NCI-H345 treated with DMSO at 0.1 percent for 48 hours (cell line): Measurements from ENCODE around the gene MPHOSPH8.
"Not testable (repeated sequence)": the region's sequence is repeated elsewhere in the genome, so short reads cannot be mapped to it uniquely, and the experiment has no call there.

Experiments used
- DNase-seq: peaks from one replicate; lab custom pipeline; 2025; ENCODE audit not compliant: unreplicated experiment; lab: John Stamatoyannopoulos, UW

The MPHOSPH8 gene

DNA sequence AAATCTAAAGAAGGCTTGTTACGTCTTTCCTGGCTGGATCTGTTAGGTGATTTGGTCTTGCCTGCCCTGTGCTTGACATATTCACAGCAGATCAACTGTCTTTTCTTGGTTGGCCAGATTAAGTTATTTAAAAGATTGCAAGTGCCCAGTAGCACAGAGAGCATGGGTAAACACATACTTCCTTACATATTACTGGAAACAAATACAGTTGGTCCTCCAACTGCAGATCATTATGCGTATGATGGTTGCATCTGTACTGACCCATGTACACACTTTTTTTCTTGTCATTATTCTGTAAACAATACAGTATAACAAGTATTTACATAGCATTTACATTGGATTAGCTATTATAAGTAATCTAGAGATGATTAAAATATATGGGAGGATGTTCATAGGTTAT, 9.2 kb upstream of the MPHOSPH8 start:
- DNase-seq = no peak

DNA sequence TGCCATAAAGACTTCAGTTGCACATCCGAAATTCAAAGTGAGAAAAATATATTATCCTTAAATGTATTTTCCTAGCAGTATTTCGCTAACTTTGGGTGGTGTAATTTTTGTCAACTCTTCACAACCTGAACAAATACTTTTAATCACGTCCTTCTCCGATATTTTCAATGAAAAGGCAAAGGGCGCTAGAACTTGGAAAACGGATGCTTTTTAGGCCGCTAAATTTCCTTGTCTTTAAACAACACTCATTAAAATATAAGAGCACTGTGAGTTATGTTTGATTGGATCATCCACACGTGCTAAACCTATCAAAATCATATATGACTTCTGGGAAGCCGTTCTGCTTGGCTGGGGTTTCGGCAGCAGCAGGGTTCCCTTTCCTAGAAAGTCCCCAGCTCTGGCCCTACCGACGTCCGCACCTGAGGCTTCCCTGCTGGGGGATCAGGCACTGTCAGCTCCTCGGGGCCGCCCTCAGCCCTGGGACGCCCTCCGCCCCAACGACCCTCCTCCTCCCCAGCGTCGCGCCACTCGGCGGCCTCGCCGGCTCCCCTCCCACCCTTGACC, 462 bp upstream of the MPHOSPH8 start:
- DNase-seq = no peak

DNA sequence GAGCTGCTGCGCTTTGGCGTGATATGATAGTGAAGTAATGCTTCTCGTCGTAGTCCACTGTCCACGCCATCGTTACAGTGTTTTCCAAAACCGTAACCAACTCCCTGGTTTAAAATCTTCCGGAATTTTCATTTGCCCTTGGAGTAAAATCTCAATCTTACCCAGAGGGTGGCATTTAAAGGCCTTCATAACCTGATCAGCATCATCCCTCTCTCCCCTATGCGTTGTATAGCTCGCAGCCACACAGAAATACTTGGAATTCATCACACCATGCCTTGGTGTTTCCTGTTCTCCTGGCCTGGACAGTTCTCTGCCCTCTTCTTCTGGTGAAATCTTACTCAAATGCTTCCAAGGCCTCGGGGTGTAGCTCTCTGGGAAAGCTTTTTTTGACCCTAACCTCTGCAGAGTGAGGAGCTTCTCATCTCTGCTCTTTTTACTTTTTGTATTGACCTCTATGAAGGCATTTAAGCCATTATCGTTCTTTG, 839 bp downstream of the MPHOSPH8 start:
- no peak for DNase-seq

DNA sequence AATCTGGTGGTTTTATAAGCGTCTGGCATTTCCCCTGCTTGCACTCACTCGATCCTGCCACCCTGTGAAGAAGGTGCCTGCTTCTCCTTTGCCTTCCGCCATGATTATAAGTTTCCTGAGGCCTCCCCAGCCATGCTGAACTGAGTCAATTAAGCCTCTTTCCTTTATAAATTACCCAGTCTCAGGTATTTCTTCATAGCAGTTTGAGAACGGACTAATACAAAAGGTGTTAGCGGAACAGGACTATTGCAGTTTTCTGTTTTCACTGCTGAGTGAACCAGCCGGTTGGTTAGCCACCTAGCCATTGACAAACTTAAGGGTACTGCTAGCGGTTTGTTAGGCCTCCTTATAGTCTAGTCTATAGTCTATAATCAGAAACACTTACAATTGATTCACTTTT, 2.5 kb downstream of the MPHOSPH8 start:
- not testable (repeated sequence) for DNase-seq

DNA sequence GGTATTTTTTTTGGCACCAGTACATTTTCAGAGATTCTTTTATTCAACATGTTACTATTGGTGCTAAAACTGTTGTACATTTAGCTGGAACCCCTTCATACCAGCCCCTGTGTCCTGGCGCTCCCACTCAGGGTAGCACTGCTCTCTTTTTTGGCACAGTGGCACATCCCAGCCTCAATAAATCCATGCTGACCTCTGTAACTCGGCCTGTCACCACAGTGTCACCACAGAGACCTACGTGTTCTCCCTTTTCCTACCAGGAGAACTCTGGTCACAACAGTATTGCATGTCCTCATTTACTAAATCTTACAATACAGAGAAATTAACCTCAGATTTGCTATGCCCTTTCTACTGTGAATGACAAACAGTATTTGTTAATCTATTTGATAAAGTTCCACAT, 10.2 kb downstream of the MPHOSPH8 start:
- DNase-seq = no peak

DNA sequence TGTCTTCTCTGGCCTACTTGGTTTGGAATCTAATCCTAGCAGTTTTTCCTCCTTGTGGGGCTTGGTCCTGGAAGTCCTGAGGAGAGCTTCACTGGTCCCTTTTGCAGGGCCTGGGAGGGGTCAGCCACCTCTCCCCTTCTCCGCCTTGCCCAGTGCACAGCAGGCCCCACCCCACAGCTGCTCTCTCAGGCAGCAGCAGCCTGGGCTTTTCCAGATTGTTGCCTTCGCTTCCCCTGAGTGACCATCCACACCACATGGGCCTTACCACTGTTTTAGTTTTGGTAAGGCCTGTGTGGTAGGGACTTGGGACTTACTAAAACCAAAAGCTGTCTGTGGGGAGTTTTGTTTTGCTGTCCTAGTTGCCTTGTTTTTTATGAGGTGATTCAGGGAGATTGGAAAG, 11.5 kb downstream of the MPHOSPH8 start:
- no peak for DNase-seq

DNA sequence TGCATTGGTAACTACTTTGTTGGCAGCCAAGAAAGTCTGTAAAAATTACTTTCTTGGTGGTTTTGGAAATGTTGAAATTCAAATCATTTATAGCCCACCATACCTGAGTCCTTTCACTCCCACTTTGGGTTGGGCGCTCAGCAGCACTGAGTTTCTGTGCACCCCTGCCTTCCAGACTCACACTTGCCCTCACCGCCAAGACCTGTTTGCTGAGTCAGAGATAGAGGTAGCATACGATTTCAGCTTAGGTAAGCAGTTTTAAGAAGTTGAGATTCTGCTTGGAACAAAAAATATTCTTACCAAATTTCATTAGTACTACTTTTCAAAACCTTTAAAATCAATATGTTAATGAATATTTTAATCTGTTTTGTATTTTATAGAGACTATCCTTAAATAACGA, 12.6 kb downstream of the MPHOSPH8 start:
- DNase-seq = no peak

DNA sequence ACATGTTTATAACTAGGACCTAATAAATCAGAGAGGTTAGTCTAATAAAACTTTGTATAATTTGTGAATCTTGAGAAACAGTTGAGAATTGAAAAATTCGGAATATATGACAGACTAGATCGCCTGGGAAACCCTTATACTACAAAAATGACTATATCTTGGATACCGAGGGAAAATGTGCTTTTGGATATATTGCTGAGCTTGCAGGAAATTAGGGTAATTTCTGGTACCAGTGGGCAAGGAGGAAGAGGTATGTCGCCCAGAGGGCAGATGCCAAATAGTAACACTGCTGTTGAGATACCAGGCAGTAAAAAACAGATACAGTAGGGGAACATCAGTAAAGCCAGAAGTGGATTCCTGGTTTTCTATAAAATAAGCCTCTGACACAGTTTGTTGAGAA, 17.3 kb downstream of the MPHOSPH8 start:
- DNase-seq = no peak

DNA sequence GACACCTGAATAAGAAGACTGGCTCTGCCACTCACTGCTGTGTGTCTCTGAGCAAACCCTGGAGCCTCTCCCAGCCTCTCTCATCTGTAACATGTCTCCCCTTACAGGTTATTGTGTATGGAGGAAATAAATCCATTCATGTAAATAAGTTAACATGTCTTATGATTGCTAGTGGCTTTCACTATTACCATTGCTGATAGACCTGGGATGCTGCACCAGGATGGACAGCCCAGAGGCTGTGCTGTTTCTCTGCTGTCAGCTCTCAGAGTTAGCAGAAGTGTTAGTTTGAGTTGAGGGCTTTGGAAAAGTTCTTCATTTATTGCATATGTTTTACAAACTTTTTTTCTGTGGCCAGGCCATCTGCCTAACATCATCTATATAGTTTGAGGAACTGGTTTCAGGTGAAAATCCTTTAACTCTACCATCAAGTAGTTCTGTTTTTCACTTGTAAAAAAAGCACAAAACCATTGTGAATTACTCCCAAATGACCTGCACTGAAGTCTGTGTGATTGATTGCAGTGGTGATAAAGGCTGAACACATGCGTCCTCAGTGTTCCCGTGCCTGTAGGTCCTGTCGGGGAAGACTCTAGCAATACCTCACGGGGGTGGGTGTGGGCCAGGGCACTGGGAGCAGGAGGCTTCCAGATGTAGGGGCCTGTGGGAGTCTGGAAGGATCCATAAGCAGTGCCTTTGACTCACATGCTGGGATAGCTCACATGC, 24.6 kb downstream of the MPHOSPH8 start:
- DNase-seq = no peak

DNA sequence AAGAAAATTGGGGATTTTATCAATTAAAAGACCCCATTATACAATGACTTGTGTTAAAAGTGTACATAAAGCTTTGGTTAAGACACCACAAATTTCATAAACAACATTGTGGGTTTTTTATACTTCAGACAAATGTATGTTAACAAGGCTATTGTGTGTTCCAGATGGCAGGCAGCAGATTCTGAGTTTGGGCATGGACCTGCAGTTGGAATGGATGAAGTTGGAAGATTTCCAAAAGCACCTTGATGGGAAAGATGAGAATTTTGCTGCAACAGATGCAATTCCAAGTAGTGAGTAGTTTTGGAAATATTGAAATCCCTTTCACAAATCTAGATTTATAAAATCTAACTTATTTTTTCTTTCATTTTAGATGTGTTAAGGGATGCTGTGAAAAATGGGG, 25.4 kb downstream of the MPHOSPH8 start:
- DNase-seq = no peak

DNA sequence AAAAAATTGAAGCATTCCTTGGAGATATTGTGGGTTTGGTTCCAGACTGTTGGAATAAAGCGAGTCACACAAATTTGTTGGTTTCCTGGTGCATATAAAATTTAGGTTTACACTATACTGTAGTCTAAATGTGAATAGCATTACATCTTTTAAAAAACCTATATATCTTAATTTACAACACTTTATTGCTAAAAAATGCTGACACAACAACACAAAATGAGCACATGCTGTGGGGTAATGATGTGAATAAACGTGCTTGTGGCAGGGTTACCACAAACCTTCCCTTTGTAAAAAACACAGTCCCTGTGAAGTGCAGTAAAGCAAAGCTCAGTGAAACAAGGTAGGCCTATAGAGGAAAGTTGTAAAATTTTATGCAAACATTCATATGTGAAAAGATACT, 27.7 kb downstream of the MPHOSPH8 start:
- DNase-seq = no peak

DNA sequence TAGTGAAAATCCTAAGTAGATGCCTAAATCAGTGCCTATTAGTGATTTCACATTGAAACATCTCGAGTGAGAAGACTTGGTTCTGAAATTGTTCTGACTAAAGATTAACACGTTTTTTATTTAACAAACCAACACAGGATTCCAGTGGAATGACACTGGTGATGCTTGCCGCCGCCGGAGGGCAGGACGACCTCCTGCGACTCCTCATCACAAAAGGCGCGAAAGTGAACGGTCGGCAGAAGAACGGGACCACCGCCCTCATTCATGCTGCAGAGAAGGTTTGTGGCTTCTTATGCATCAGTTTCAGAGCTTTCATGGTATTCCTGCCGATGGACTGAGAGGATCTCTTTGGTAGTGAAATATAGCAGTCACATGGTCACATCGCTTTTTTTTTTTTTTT, 28.1 kb downstream of the MPHOSPH8 start:
- no peak for DNase-seq

DNA sequence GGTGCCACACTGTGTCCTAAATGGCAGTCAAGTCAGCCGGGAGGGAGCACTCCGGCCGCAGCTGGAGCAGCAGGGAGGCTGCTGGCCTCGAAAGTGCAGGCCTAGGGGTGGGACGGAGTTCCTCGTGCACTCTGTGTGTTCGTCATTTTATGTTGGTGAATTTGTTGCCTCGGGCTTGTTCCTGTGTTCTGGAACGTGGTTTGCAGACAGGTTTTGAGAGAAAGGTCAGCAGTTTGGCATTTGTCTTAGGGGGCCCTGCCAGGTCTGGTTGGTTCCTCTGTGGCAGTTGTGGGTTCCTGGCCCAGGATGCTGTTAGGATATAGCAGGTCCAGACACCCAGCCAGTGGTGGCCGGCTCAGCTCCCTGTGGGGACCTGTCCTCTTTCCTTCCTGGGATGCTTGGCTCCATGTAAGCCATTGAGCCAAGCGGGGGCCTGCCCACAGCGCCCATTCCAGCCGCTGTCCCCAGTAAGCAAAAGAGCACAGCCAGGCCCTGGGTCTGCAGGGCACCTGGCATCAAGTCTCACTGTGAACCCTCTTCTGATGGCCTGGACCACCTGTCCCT, 30.0 kb downstream of the MPHOSPH8 start:
- DNase-seq = no peak

DNA sequence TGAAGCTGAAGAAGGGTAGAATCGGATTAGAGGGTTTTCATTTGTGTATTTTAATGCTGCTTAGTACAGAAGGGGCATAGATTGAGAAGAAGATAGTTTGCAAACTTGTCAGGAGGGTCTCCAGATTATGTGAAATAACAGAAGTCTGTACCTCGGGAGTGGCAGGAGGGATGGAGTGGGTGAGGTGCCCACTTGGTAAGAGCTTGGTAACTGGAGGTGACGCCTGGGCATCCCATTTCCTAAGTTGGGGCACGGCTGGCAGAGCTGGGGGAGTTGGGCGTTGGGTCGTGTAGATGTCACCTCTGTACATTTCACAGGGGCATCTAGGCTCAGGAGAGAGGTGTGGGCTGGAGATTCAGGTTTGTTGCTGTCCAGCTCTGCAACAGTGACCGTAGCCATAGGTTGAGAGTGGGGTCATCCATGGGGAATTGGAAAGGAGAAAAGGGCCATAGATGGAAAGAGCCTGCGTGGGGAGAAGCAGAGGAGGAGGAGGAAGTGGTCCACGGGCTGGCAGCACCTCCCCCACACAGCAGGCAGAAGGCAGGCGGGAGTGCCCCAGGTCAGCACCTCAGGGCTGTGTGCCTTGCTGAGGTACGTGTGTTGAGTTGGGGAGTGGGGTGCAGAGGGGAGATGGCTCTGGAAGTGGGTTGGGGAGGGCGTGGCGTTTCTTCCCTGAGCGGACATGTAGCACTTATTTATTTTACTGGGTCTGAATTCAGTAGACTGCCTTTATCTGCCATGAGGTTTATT, 31.2 kb downstream of the MPHOSPH8 start:
- no peak for DNase-seq

DNA sequence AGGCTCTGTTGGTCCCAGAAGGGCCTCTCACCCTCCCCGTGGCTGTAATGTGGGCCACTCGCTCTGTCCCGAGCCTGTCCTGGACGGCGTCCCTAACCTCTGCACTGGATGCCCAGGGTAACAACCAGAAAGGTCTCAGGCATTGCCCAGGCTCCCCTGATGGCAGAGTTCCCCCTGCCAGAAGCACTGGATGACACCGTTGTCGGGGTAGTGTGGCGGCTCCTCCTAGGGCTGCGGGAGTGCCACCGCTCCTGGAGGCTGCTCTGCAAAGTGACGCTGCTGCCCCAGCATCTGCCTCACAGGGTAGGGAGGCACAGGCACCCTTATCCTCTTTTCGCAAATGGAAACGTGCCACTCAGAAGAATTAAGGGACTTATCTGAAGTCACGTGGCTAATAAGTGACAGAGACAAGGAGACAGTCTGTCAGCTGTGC, 32.0 kb downstream of the MPHOSPH8 start:
- DNase-seq = no peak

DNA sequence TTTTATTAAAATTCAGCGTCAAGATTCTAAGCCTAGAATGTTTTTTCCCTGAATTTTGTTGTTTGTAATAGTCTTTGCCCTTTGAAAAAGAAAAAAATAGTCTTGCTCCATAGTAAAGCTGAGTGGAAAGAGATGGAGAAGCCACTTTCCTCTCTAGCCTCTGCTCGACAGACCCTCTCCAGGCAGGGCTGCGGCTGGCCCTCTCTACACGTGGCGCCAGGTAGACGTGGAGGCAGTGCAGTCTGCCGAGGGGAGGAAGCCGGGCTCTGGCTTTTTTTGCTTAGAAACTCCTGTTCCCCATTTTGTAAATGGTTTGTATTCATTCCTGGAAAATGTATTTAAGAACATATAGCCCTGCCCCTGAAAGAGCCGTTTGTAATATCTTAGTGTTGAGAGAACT, 35.3 kb downstream of the MPHOSPH8 start:
- no peak for DNase-seq

DNA sequence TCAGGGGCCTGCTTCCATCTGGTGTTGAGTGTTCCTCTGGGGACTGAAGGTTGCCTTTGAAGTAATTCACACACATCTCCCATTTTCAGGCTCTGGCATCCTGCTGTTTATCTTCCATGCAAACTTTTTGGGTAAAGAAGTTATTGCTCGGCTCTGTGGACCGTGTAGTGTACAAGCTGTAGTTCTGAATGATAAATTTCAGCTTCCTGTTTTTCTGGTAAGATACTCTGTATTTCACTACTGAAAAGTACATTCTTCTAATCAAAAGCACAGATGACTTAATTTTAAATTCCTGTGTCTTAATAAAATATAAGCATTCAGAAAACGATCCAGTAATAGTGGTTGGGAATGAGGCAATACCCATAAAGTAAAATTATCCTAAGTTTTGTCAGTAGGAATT, 36.7 kb downstream of the MPHOSPH8 start:
- DNase-seq = no peak

DNA sequence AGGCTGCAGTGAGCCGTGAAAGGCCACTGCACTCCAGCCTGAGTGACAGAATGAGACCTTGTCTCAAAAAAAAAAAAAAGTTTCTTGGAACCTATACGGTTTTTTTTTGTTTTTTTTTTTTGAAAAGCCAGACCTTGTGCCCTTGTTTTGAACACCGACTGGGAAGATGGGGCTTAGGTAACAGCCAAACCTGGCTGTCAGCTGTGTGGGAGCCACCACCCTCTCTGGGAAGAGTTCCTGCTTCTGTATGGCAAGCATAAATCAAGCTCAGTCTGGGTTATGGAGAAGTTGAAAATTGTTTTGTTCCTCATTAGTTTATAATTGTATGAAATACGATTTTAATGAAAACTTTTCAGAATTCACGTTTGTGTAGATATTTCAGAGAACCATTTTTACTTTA, 39.5 kb downstream of the MPHOSPH8 start:
- no peak for DNase-seq

DNA sequence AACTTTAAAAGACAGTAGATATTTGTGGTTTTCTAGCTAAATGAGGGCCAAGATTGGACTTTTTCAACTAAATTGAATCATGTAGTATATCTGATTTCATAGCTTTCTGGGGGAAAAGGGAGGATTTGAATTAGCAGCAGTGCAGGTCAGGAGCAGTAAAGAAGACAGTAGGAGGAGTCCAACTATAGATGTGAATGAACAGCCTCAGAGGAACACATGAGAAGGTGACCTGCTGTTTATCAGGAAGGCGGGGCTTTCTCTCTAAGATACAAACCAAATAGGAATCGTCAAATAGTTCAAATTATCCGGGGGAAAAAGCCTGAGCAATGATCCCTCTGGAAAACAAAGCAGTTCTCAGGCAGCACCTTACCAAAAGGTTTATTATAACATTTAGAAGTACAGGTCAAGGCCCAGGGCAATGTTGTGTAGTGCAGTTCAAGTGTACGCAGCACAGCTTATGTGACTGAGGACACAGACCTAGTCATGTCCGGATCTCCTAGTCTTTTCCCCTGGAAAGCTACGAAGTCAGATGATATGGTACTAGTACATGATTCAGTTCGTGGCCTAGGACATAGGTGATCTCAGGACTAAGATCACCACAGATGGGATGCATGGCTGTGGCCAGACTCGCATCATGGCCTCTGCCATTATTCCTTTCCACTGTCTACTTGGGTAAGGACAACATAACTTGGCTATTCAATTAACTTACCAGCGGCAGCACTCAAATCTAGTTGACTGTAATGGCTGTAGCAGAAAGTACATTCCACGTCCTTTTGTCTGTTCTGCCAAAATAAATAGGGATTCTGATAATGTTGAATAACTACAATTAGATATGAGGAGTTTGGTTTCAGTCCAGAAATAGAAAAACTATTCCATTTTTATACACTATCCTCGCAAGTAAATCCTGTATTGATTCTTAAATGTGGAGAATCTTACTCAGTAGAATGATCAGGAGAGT, 40.3 kb downstream of the MPHOSPH8 start:
- DNase-seq = no peak

DNA sequence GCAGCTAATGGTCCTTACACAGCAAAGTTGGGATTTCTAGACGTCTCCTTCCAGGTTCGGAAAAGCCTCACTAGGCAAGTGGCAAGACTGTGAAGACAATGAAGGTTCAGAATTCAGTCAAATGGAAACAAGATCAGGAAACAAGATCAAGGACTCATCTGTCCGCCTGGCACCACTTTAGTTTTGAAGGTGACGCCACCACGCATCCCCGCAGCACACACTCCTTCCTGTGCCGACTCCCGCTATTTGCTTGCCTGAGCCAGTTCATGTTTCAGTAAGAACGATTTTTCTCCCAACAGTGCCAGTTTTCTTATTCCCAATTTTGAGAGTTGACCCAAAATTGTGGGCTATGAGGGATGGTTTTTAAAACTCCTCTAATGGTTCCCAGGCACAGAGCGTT, 41.4 kb downstream of the MPHOSPH8 start:
- DNase-seq = no peak

DNA sequence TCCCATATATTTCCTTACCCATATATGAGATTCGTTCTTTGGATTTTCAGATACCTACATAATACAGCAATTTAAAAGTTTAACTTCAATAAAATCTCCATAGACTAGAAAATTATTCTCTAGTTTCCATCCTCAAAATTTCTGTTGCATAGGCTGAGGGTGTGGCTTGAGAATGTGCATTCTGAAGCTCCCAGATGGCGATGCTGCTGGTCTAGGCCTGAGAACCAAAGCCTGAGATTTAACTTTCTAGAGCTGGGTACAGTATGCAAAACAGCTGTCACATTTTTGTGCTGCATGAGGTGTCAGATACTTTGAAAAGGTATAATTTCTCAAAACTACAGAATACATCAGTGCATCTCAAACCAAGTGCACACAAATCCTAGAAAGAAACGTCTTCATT, 42.7 kb downstream of the MPHOSPH8 start:
- DNase-seq = no peak
